ENCODE data around the gene VAMP7. TPM values are rescaled to one million over a fixed set of nuclear protein-coding genes. Genes with fewer than 3 reads are reported as not detected.
"Not testable (repeated sequence)": the region's sequence is repeated elsewhere in the genome, so short reads cannot be mapped to it uniquely, and the experiment has no call there.

VAMP7 gene, protein sequence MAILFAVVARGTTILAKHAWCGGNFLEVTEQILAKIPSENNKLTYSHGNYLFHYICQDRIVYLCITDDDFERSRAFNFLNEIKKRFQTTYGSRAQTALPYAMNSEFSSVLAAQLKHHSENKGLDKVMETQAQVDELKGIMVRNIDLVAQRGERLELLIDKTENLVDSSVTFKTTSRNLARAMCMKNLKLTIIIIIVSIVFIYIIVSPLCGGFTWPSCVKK
- 27.7 TPM for total RNA-seq

DNA sequence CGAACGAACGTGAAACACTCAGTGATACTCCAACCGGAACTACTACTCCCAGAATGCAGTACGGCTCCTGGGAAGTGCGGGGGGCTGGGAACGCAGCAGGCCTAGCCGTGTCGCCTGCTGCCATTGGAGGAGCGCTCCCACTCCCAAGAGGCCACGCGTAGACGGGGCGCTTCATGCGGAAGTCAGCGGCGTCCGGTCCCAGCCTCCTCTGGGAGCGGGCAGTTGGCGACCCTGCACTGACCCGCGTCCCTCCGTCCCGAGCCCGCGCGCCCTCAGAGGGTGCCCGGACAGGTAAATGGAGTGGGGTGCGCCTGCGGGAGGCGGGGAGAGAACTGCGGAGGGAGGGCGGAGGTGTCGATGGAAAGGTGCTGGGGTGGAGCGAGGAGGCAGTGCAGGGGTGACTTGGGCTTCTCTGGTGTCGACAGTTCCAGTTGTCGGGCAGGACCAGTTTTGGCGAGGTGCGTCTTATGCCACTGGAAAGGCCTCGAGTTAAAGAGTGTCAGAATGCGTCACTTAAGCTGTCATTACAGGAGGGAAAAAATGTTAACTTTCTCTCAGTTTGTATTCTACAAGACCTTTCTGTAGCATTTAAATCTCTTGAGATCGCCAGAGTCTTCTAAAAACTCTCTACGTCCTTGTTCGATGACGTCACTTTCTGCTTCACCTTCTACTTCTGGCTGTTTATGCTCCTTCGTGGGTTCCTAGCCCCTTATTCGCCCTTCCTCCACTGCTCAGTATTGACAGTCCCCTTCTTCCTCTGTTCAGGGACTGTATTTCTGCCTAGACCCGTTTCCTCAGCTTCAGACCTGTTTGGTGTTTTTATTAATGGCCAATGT lies at the start of gene VAMP7:
Gene VAMP7 (plus strand): TSS at position 188 of the 836 bp plus-strand sequence. CDS start 8,122 bp downstream, outside the sequence.
- peak; percentile 53 to 61 for DNase-seq (ENCODE audit: low spot score in 2 of 2)
- no peak for FAIRE-seq

DNA sequence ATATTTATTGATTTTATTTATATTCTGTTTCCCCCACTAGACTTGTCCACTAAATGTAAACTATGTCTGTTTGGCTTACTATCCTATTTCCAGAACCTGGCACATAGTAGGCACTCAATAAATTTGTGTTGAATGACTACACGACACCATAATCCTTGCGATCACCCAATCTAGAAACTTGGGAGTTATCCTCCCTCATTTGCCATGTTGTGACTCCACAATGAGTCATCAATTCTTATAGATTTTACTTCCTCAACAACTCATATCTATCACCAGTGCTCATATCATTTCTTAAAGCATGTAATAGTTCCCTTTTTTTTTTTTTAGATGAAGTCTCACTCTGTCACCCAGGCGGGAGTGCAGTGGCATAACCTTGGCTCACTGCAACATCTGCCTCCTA lies 39.9 kb upstream of the VAMP7 start:
- no peak for FAIRE-seq

DNA sequence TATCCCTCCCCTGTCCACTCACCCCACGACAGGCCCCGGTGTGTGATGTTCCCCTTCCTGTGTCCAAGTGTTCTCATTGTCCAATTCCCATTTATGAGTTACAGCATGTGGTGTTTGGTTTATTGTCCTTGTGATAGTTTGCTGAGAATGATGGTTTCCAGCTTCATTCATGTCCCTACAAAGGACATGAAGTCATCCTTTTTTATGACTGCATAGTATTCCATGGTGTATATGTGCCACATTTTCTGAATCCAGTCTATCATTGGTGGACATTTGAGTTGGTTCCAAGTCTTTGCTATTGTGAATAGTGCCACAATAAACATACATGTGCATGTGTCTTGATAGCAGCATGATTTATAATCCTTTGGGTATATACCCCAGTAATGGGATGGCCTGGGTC lies 29.4 kb upstream of the VAMP7 start:
- not testable (repeated sequence) for DNase-seq (ENCODE audit: low spot score in 2 of 2); FAIRE-seq

More for the DNA sequence above, 39.9 kb upstream of the VAMP7 start:
- no peak for DNase-seq (ENCODE audit: low spot score in 2 of 2)

DNA sequence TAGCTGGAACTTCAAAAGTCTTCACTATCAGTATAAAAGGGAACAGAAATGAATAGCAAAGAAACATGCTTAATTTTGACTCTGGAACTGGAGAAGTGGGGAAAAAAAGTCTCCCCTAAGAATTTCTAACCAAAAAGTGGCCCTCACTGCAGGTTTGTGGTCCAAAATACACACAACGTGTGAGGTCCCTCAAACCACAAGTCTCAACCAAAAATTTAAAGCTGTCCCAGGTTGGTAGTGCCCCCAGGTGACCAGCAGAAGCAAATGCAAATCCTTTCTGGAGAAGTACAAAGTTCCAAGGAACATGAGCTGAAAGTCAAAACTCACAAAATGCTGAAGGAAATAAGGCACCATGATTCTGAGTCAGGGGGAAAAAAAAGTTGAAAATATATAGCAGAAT lies 23.6 kb upstream of the VAMP7 start:
- no peak for DNase-seq (ENCODE audit: low spot score in 2 of 2)
- FAIRE-seq = no peak

DNA sequence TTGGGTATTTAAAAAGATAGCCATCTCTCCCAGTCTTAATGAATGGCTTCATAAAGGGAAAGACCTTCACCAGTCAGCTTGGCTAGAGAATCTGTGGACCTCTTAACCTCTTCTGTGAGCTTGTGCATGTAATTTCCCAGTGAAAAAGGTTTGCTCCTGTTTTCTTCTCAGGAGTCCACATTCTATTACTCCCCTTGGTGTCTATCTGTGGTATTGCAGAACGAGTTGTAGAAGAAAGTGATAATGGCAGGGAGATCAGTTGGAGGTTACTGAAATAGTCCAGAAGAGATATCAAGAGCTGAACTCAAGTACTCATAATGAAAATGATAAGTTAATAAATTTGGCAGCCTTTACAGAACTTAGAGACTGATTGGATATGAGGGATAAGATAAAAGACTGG lies 16.5 kb upstream of the VAMP7 start:
- FAIRE-seq = no peak
- no peak for DNase-seq (ENCODE audit: low spot score in 2 of 2)

DNA sequence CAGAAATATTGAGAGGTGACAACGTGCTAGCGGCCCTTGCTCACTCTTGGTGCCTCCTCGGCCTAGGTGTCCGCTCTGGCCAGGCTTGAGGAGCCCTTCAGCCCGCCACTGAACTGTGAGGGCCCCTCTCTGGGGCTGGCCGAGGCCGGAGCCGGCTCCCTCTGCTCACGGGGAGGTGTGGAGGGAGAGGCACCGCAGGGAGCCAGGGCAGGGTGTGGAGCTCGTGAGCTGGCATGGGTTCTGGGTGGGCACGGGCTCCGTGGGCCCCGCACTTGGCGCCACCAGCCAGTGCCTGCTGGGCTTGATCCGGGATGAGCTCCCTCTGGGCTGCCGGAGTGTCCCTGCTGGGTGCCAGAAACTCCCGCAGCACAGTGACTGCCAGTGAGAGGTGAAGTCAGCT lies 16.0 kb upstream of the VAMP7 start:
- FAIRE-seq (no peak), DNase-seq (ENCODE audit: low spot score in 2 of 2) (no peak)

DNA sequence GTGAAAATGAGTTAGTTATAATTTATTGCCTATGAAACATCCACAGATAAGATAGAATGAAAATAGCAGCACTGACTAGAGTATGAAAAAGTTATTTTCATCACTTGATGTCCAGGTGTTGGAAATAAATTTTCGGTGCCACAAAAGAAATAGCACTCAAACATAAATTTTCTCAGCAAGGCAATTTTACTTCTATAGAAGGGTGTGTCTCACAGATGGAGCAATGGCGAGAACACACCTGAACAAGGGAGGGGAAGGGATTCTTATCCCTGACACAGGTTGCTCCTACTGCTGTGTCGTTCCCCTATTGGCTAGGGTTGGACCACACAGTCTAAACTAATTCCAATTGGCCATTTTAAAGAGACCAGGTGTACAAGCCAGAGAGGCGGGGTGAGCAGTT lies 13.3 kb upstream of the VAMP7 start:
- FAIRE-seq (no peak), DNase-seq (ENCODE audit: low spot score in 2 of 2) (no peak)

DNA sequence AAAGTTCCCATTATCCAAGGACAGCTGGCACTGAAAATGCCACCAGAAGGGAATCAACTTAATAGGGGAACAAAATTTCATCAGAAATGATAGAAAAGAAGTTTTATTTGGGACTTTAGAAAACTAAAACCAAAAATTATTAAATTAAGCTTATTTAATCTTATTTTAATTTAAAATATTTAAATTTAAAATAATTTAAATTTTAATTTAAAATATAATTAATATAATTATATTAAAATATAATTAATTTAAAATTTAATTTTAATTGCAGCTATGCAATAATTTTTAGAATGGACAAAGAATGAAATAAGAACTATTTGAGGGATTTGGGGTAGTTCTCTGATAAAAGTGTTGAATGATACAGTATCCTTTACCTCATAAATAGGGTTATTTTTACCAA lies 10.2 kb upstream of the VAMP7 start:
- DNase-seq (ENCODE audit: low spot score in 2 of 2) (no peak), FAIRE-seq (peak; percentile 70)

DNA sequence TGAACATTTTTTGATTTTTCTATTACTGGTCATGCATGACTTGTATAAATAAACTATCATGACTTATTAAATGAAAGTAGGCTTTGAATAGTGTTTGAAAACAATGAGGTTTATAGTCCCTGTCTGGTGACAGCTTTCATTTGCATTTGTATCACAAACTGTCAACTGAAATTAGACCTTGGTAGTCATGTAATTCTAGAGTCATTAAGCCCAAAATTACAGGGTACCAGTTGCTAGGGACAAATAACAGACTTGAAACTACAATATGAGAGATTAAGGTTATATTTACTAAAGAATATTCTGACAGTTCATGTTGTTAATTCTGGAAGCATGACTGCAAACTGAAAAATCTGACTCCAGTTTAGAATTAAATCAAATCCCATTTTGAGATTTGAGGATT lies 9.2 kb upstream of the VAMP7 start:
- no peak for FAIRE-seq
- no peak for DNase-seq (ENCODE audit: low spot score in 2 of 2)

DNA sequence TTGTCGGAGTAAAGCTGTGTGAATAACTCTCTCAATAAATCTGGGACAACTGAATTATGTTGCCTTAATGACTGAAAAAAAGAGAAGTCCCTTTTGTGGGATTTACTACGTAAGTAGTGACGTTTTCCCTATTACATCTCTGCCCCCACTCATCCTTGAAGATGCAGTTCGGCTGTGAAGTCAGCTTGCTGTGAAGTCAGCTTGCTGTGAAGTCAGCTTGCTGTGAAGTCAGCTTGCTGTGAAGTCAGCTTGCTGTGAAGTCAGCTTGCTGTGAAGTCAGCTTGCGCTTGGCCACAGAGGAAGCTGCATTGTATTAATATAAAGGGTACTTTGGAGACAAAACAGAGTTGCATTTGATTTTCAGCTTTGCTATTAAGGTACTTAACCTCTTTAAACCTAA lies 8.0 kb upstream of the VAMP7 start:
- no peak for DNase-seq (ENCODE audit: low spot score in 2 of 2)
- no peak for FAIRE-seq

DNA sequence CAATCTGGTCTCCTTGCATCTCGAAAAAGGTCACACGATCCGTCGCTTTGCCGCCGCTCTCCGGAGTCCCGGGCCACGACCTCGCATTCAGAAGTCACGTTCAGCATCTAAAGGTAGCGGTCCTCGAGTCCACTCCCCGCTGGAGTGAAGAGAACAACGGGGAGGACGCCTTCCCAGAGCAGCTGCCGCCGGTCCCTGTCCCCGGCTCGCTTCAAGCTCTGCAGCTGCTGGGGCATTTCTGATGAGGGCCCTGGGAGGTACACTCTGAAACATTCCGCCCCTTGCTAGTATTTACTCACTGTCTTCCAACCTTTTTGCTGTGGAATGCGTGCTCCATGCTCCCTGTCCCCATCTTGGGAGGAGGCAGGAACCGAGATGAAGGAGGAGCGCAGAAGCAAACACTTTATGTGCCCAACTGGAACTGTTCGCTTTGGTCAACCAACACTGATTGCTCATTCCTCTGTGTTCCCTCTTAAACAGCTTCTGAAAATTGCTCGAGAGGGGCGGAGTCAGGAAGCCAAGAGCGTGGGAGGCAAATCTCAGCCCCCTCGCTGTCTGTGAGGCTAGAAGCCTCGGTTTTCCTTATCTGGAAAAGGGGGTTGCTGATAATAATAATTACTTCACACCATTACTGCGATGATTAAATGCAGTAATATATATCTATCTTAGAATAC lies 6.4 kb upstream of the VAMP7 start:
- FAIRE-seq = no peak
- no peak for DNase-seq (ENCODE audit: low spot score in 2 of 2)

DNA sequence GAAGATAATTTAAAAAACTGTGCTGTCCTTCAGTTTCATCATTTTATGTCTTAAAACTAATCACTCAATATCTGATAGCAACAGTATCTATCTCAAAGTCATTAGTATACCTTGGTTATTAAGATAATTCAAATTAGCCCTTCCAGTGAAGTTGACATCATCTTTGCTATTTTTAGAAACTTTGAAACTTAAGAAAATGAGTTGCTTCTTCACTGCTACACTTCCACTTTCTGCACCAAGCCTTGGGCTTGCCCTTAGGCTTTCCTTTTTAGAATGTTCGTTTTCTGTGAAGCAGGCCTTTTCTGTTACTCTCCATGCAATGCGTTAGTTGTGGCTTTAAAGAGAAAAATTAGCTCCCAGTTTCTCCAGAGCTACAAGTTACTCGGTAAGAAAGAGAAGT lies 4.4 kb upstream of the VAMP7 start:
- DNase-seq (ENCODE audit: low spot score in 2 of 2) (no peak), FAIRE-seq (no peak)

DNA sequence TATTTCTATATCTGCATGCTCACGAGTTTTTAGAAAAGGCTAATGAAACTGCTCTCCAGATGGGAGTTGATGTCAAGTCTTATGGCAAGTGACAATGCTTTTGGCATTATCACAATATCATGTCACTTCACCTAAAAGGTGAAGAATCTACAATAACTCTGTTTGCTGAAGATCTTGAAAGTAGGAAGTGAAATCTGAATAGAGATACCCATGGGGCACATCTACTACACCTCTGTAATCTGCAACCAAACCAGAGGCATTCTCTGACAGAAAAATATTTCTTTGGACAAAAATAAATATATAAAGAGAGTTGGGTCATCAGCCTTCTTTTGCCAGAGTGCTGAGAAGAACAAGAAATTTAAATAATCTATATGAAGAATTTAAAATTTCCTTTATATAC lies 3.9 kb upstream of the VAMP7 start:
- FAIRE-seq = no peak
- no peak for DNase-seq (ENCODE audit: low spot score in 2 of 2)

DNA sequence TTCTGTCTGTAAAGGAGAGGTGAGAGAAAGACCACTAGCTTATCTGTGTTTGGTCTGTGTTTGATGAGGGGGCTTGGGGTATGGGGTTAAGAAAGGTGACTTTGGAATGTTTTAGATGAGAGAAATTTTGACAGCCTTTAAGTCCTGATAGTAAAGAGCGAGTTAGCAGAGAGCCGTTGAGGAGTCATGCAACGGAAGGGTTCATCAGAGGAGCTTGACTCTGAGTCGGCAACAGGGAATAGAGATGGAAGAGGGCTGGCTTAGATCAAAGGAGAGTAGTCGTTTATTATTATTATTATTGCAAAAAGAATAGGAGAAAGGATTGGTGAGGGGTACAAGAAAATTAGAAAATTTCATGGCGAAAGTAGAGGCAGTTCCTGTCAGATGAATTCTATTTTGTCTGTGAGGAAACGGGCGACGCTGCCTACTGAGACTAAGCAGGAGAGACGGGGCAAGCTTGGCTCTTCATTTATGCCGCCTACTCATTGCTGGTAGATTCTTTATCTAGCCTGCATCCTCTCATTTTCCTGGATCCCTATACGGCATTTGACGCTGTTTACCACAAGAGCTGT lies 473 bp upstream of the VAMP7 start:
- DNase-seq (ENCODE audit: low spot score in 2 of 2) (no peak), FAIRE-seq (no peak)

DNA sequence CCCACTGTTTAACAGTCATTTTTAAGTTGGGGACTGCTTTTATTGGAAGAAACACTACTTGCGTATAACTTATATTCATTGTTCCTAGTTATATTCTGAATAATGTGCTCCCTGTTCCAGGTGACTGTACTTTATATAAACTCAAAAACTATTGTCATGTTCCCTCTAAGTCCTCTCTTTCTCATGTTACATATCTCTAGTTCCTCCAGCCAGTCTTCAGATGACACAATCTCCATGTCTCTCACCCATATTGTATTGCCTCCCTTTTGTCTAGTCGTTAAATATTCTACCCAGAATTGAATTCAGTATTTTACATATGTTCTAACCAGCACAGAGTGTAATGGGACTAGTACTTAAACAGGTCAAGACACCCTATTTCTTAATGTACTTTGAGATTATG lies 5.3 kb downstream of the VAMP7 start:
- DNase-seq (ENCODE audit: low spot score in 2 of 2) = no peak
- FAIRE-seq = no peak

DNA sequence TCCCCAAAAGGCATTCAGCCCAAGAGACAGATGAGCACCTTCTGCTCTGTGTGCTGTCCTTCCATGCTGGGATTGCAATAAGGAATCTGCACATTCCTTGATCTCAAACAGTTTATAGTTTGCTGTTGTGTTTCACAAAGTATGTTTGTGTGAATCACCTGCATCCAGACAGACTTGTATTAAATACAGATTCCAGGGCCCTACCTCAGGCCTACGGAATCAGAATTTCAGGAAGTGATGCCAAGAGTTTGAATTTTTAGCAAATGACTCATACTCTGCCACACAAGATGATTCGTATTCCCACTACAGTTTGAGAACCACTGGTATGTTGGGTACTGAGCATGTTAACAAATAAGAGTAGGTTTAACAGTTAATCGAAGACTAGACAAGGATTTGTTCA lies 7.0 kb downstream of the VAMP7 start:
- FAIRE-seq = no peak
- no peak for DNase-seq (ENCODE audit: low spot score in 2 of 2)

DNA sequence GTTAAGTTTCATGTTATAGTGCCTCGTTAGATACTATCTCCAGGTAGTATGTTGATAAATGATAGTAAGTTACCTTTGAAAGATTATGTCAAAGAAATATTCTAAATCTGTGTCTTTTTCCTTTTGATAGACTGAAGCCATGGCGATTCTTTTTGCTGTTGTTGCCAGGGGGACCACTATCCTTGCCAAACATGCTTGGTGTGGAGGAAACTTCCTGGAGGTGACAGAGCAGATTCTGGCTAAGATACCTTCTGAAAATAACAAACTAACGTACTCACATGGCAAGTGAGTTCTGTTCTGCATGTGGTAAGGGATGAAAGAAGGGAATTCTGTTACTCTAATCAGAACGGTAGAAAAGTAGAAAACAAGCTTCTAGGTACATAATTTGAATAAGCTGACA lies 8.2 kb downstream of the VAMP7 start:
- no peak for DNase-seq (ENCODE audit: low spot score in 2 of 2)
- FAIRE-seq = no peak

DNA sequence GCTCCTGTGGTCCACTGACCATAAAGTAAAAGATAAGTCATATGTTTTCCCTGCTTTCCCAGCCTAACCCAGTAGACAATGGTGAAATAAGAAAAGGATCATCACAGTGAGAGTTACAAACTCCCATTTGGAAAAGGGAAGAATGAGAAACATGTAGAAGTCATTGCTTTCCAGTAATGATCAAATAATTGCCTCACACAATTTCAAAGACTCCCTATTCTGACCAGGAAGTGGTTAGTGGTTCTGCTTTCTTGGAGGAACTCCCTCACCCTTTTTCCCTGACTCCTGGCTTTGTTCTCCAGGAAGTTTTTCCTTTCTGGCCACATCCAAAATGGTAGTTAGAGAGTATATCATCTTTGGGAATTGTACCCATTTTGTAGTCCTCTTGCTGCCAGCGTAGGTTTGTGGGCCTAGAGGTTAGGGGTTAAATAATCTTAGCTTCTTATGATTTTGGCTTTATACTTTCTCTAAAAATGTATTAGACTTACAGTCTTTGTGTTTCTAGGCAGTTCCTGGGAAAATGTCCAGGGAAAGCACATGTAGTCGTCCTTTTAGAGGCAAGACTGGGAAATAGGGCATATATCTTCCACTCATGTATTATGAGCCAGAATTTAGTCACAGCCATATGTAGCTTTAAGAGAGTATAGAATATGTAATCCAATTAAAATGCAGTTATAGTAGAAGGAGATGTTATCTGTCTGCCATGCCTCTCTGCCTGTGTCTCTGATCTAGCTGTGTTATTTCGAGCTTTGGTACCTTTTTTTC lies 10.5 kb downstream of the VAMP7 start:
- DNase-seq (ENCODE audit: low spot score in 2 of 2) (no peak), FAIRE-seq (no peak)

DNA sequence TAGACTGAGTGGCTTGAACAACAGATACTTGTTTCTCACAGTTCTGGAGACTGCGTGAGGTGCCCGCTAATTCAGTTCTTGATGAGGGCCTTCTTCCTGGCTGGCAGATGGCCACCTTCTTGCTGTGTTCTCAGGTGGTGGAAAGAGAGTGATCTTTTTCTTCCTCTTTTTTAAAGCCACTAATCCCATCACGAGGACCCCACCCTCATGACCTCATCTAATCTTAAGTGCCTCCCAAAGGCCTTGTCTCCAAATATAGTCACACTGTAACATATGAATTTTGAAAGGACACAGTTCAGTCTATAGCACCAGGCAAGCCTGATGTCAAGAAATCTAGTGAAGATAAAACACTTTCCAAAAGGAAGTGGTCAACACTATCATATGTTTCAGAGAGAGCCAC lies 12.4 kb downstream of the VAMP7 start:
- DNase-seq (ENCODE audit: low spot score in 2 of 2) (no peak), FAIRE-seq (no peak)

DNA sequence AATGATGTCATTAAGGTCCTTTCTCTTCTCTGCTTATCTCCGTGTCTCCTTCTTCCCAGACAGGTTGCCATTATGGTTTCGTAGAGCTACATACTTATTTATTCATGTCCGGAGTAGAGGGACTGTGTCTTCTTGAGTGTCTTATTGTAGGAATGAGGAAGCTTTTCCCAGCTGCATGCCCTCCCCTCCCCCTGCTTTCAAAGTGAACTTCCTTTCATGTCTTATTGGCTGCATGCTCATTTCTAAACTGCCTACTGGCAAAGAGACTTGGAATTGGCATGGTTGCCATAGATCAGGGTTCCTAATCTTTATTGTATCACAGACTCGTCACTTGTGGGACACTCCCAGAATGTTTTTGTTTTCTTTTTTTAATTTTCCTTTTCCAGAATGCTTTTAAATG lies 15.4 kb downstream of the VAMP7 start:
- FAIRE-seq = no peak
- no peak for DNase-seq (ENCODE audit: low spot score in 2 of 2)

DNA sequence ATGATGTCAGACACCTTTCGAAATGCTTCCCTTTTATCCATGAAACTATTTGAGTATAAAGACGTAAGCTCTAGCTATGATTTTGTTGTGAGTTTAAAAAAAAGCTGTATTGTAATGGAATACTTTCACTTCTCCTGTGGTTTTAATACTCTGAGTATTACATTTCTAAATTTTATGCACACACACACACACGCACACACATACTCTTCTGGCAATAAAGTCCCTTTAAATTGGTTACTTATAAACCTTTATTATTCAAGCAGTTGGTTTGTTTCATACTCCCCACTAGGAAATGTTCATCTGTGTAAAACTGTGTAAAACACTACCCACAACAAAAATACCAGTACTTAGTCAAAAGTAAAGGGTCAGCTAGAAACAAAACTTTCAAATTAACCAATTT lies 18.2 kb downstream of the VAMP7 start:
- no peak for FAIRE-seq
- DNase-seq (ENCODE audit: low spot score in 2 of 2) = no peak

Measured in frontal cortex (tissue), 4 donors.